Keratinocyte (primary cell): ENCODE data around the gene CALHM1.

Source experiments
- CTCF ChIP-seq, 3 experiments: IDR thresholded peaks in 1 of 3; conservative IDR thresholded peaks in 1 of 3; optimal IDR thresholded peaks in 1 of 3; 2 replicates in 2 of 3; 3 replicates in 1 of 3; pipeline versions ENCODE3 to v1.5.1; 2011; ENCODE audit warnings: low read length in 3 of 3, mild to moderate bottlenecking in 3 of 3, moderate library complexity in 2 of 3, control low read depth in 1 of 3, inconsistent platforms in 1 of 3; ENCODE audit not compliant: insufficient read depth in 2 of 3; ENCODE audit errors: extremely low read depth in 1 of 3
- EZH2 ChIP-seq: IDR thresholded peaks from one replicate; pipeline ENCODE4 v1.6.1; 2012; ENCODE audit warnings: inconsistent platforms, mild to moderate bottlenecking, low read length, moderate library complexity

- TF ChIP-seq CTCF (optimal IDR thresholded peaks at IDR 0.05 in 1 of 3, IDR thresholded peaks at IDR 0.05 in 1 of 3, conservative IDR thresholded peaks at IDR 0.05 in 1 of 3; ENCODE audit: extremely low read depth in 1 of 3, insufficient read depth in 2 of 3, low read length in 3 of 3) (no peak), EZH2 (no peak)
Observed at GRCh38 chr10:103452506-103453230, 6.0 kb downstream of the CALHM1 start.
